ENCODE measurements around the gene DVL1.

DNA sequence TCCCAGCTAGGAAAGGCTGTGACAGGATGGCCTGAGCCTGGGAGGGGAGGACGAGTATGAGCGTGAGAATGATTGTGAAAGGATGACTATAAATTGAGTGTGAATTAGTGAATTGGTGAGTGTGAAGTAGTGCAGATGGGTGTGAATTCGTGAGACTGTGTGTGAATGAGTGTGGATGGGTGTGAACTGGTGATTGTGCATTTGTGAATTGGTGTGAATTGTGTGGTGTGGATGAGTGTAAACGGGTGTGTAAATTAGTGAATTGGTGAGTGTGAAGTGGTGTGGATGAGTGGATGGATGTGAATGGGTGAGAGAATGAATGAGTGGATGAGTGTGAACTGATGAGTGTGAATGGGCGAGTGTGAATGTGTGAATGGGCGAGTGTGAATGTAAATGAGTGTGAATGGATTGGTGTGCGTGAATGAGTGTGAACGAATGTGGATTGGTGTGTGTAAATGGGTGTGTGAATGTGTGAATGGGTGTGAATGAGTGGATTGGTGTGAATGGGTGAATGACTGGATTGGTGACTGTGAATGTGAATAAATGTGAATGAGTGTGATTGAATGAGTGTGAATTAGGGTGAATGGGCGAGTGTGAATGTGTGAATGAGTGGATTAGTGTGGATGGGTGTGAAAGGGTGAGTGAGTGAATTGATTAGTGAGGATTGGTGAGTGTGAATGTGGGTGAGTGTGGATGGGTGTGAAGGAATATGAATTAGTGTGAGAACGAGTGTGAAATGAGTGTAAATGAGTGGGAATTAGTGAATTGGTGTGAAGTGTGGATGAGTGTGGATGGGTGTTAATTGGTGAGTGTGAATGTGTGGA, 16.9 kb upstream of the DVL1 start:
- TF ChIP-seq POLR2AphosphoS5 (IDR thresholded peaks at IDR 0.05; ENCODE audit: low read depth, low read length): no peak
- no peak for TF ChIP-seq POLR2A (IDR thresholded peaks at IDR 0.05; ENCODE audit: low read depth, low read length)
- no peak for TF ChIP-seq TAF1 (IDR thresholded peaks at IDR 0.05; ENCODE audit: borderline replicate concordance, low read depth, low read length)

All from GM12892 (cell line).